HK-2 (cell line): ENCODE data around the gene GP1BB.
"Not testable (repeated sequence)": the region's sequence is repeated elsewhere in the genome, so short reads cannot be mapped to it uniquely, and the experiment has no call there.

Experiments used
- DNase-seq: peaks from one replicate; pipeline ENCODE4 v3.0.0-alpha.2; 2018; ENCODE audit not compliant: unreplicated experiment

The GP1BB gene

DNA sequence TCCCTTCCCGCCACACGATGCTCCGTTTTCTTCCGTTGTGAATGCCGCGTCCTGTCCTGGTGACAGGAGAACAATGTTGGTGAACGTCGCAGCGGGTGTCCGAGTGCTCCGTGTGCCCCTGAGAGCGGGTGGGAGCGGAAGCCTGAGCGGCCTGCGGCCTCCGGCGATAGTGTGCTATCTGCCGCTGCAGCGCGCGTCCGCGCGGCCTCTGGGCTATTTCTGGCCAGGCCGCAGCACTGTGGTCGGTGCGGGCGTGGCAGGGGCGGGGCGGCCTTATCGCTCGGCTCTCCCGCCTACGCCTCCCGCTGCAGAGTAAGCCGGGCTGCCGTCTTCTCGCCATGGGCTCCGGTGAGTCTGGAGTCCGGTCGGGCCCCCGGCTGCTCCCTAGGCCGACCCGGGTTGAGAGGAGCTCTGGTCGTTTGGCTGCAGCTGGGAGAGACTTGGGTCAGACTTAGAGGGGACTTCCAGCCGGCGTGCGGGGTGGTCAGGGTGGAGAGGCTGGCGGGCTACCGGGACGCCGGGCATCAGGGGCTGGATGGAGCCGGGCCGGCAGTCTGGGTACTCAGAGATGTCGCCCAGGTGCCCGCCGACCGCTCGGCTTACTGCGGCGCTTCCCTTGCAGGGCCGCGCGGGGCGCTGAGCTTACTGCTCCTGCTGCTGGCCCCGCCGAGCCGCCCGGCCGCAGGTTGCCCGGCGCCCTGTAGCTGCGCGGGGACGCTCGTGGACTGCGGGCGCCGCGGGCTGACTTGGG lies at the start of gene GP1BB:
Gene GP1BB, plus strand, starts transcription at position 308 of the 751 bp plus-strand sequence. Its CDS starts 31 bp downstream, at position 339.
- no peak for DNase-seq

DNA sequence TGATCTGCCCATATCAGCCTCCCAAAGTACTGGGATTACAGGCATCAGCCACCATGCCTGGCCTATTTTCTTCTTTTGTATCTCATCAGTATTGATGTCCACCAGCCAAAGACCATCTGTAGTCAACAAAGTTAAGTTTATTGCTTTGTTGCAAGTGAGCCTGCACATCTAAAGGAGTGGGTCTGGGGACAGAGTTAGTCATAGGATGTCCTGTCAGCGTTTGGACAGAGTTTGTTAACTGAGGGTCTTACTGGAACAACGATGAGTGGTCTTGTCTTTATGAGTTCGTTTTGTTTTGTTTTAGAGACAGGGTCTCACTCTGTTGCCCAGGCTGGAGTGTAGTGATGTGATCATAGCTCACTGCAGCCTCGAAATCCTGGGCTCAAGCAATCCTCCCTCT lies 49.7 kb upstream of the GP1BB start:
- no peak for DNase-seq

DNA sequence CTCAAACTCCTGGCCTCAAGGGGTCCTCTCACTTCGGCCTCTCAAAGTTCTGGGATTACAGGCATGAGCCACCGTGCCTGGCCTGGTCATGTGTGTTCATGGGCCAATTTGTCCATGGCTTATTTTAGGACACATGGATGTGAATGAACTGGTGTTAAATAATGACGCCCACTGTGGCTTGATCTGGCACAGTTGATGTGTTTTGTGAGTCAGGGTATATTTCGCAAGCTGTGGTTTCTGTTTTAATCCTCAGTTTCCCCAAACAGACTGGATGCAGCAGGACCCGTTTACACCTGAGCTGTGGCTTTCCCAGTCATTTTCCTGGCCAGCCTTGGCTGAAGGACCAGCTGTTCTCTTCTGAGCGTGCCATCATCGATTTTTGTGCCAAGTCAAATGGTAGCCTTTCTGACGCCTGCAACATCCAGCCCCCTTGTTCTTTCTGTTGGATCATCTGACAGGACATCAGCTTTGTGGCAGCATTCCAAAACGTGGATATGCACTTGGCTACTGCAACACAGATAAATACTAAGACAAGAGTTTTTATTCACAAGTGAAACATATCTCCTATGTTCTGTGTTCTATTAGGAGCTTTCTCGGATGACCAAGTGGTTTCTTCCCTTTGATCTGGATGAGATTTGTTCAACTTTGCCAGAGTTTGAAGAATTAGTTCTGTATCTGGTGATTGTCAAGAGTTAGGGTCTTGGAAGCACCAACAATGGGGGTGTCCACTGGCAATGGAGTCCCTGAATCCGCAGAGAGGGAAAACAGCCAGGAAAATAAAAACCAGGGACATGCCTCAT lies 49.0 kb upstream of the GP1BB start:
- DNase-seq, result no peak

DNA sequence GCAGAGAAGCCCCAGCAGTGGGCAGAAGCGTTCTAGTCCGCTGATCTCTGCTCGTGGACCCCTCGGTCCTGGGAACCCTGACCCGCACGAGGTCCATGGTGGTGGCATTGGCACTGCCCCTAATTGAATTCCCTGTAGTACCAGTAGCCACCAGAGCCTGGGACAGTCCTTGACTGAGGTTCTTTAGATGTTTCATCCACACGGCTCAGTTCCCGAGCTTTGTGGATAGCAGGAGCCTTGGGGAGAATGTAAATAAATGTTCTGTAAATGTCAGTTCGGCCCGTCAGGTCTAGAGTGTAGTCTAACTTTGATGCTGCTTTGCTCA lies 48.4 kb upstream of the GP1BB start:
- DNase-seq, result no peak

DNA sequence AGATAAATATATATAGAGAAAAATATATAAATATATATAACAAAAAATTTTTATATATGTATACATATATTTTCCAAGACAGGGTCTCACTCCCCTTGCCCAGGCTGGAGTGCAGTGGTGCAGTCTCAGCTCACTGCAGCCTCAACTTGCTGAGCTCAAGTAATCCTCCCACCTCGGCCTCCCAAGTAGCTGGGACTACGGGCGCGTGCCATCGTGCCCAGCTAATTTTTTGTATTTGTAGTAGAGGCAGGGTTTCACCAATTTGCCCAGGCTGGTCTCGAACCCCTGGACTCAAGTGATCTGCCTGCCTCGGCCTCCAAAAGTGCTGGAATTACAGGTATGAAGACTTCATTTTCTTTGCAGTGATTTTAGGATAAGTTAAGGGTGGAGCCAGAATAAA lies 47.9 kb upstream of the GP1BB start:
- no peak for DNase-seq

DNA sequence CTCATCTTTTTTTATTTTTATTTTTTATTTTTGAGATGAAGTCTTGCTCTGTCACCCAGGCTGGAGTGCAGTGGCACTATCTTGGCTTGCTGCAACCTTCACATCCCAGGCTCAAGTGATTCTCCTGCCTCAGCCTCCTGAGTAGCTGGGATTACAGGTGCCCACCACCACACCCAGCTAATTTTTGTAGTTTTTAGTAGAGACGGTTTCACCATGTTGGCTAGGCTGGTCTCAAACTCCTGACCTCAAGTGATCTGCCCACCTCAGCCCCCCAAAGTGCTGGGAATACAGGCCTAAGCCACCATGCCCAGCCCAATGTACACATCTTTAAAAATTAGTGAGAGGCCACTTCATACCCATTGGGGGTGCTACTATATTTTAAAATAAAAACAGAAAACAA lies 46.9 kb upstream of the GP1BB start:
- not testable (repeated sequence) for DNase-seq

DNA sequence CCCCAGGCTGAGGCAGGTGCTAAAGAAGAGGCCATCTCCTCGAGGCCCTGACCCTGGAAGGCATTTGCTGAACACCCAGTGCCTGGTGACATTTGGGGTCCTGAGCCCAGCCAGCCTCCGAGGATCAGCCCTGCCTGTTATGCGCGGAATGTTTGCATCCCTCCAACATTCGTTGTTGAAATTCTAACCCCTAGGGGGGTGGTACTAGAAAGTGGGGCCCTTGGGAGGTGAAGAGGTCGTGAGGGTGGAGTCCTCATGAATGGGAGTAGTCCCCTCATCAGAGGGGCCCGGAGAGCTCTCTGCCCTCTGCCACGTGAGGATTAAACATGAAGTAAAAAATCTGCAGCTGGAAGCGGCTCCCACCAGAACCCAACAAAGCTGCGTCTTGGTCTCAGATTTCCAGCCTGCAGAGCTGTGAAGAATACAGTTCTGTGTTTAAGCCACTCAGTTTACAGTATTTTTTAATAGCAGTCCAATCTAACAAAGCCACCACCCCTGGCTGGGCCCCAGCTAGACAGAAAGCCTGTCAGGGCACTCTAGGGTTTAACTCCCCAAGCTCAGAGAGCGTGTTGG lies 44.3 kb upstream of the GP1BB start:
- no peak for DNase-seq

DNA sequence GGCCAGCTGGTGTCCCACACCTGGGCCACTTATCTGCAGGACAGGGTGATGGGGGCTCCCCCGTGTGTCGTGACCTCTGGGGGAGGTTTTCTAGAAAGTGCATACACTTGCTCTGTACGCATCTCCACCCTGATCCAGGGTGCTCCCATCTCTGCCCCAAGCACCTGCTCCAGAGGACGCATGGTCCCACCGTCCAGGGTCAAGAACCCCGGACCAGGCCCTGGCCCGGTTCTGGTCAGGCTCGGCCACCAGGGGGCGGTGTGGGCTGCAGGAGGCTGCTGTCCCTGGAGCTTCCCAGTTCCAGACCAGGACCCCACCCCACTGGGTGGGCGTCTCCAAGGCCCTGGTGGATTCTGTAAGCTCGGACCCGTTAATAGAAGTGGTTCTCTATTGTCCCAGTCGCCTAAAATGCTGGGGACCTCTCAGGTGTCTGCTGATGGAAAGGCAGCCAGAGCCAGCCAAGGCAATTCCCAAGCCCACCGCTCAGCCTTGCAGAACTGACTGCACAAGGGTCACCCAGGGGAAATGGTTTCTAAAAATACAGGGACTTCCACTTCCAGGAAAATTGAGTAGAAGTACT lies 43.7 kb upstream of the GP1BB start:
- DNase-seq, result peak; percentile 36

DNA sequence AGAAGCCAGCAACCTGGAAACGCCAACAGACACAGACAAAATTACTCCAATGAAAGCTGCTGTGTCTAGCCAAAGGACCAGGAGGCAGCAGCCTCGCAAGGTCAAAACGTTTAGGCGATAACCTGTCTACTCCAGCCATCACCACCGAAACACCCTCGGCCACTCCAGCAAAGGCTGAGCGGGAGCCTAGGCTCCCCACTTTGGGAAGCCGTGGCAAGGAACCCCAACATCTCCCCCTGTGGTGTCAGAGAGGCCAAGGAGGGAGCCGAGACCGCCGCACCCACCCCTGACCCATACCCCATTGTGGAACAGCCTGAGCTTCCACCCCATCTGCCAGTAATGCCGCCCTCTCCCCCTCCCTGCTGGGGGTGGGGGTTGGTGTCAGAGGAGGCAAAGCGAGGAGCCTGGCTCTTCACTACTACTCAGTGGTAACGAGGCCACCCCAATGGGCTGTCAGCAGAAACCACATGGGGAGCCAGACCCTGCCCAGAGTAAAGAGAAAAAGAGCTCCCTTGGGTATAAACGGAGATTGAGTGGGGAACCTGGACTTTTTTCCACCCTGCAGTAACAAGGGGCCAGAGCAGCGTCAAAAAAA lies 43.0 kb upstream of the GP1BB start:
- DNase-seq, result no peak

DNA sequence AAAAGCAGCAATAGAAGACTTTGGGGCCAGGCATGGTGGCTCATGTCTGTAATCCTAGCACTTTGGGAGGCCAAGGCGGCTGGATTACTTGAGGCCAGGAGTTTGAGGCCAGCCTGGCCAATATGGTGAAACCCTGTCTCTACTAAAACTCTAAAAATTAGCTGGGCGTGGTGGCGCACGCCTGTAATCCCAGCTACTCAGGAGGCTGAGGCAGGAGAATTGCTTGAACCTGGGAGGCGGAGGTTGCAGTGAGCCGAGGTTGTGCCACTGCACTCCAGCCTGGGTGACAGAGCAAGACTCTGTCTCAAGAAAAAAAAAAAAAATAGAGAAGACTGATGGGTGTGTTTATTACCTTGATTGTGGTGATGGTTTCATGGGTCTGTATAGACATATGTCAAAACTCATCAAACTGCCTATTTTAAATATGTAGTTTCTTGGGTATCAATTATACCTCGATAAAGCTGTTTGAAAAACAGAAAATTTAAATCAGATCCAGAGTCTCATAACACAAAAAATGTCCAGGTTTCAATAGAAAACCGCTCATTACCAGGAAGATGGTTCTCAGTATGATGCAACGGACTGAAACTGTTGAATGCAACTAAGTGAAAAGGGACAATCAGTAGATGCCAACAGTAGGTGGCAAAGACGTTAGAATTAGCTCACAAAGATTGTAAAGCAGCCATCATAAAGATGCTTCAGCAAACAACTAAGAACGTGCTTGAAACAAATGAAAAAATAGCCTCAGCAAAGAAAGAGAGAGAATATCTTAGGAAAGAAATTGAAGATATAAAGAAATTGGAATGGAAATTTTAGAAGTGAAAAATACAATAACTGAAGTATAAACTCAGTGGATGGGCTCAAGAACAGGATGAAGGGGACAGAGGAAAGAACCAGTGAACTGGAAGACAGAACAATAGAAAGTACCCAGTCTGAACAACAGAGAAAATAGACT lies 42.2 kb upstream of the GP1BB start:
- no peak for DNase-seq

DNA sequence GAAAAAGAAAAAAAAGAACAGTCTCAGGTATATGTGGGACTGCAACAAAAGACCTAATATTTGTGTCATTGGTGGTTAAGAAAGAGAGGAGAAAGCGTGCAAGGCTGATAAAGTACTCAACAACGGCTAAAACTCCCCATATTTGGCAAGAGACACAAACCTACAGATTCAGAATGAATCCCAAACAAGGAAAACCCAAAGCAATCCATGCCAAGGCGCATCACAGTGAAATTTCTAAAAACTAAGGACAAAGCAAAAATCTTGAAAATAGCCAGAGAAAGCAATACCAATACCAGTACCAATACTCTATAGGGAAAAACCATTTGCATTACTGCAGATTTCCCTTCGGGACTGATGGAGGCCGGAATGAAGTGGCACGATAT lies 41.5 kb upstream of the GP1BB start:
- no peak for DNase-seq

DNA sequence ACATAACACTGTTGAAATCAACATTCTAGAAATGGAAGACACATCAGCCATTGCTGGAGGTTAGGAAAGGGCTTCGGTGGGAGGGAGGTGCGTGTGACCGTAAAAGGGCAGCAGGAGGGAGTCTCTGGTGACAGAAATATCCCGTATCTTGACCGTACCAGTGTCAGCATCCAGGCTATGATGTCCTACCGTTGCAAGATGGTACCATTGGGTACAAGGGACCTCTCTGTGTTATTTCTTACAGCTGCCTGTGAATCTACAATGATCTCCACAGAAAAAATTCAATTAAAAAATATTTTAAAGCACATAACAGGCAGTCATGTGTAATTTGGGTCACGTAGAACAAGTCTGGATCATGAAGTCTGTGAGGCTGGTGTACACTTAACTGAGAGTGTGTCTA lies 36.4 kb upstream of the GP1BB start:
- no peak for DNase-seq

DNA sequence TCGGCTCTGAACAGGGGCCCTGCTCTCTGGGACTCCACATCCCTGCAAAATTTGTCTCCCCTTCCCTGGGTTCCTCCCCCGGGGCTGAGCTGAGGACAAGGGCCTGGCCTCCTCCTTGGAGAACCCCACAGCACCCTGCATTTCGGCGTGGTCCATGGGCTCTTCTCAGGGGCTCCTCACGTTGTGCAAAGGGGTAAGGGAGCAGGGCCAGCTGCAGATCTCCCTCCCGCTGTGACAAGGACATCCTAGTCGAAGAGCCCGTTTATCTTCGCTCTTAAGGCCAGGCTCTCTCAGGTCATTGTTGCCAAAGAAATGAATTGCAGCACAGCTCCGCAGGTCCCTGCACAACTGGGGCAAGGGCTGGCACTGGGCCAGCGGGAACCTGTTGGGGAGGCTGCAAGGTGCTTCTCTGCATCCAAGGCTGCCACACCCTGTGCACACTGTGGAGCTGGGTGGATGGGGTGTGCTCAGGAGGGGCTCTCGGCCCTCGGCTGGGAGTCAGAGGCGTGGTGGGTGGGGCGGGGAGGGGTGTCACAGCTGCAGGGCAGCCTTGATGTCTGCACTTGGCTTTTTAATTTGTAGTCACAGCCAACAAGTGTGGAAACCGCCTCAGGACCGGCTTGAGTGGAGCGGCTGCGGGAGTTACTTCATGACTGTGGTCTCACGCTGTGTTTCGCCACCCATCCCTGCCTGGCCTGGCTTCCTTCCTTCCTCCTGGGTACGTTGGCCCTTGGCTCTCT lies 35.6 kb upstream of the GP1BB start:
- no peak for DNase-seq

DNA sequence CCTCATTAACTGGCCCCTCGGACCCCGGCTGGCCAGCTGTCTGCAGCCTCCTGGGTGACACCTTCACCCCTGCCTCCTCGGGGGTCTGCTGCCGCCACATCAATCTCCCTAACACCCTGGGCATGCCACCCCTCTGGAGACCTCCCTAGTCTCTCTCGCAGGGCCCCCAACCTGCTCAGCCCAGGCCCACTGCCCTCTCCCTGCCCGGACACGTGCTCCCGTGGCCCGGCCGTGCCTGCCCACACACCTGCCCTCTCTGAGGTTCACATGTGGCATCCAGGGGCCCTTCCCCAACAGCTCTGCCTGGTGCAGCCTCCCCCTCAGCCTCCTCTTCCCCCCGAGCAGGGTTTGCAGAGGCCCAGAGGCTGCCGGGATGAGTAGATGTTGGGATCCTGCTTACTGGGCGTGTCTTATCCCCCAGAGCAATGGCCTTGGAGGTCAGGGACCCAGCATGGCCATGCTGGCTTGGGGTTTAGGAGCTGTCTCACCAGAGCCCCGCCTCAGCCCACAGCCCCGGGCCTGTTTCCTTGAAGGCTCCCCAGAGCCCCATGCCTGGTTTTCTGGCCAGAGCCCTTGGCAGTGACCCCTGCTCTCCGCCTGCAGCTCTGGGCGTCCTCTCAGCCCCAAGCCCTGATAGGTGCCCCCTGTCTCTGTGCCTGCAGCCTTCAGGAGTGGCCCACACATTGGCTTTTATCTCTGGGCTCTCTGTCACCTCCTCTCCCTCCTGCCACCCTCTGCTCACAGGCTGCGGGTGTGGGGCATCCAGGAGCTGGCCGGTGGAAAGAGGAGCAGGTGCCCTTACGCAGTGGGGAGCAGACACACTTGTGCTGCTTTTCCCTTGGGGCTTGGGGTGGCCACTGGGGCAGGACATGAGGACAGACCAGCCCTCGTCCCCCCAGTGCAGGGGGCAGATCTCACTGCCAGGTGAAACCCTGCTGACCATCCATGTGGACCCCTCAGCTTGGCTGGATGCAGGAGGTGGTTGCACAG lies 34.7 kb upstream of the GP1BB start:
- DNase-seq, result no peak

DNA sequence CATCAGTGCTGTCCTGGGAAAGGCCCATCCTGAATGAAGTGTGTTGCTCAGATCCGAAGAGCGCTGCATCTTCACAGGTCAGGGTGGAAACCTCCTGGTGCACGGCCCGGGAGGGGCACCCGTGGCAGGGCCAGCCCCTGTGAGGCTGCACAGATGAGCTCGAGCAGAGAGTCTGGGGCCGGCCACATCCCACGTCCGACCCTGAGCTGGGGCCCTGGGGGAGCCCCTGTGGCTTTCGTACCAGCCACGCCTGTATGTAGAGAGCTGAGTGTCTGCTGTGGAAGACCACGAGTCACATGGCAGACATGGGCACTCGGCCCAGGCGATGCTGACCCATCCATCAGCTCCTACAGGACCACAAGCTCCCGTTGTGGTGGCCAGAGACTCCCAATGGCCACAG lies 33.9 kb upstream of the GP1BB start:
- DNase-seq, result no peak

DNA sequence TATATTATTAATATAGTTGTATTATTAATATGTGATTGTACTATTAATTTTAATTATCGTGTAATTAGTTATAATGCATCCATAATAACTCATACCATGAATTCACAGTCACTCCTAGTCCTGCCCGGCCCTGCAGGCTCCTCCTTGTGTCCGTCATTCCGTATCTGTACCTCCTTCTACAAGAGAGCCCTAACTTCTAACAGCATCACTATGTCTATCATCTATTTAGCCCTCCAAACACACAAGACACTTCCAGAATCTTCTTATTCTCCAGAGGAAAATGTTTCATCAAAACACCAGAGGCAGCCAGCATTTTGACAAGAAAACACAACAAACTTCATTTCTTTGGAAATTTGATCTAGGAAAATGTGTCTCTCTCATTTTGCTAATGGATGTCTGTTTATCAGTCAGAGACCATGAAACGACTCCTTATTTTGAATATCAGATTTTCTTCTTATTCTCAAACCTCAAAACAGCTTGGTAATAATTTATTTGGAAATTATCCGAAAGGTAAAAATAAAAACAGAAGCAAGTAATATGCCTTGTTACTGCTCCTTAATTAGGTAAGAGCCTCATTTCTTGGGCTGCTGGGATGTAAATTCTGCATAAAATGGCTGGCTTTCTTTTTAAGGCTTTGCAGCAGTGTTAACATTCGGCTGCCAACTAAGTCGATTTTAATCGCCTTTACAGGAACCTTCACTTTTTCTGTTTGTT lies 32.2 kb upstream of the GP1BB start:
- no peak for DNase-seq

DNA sequence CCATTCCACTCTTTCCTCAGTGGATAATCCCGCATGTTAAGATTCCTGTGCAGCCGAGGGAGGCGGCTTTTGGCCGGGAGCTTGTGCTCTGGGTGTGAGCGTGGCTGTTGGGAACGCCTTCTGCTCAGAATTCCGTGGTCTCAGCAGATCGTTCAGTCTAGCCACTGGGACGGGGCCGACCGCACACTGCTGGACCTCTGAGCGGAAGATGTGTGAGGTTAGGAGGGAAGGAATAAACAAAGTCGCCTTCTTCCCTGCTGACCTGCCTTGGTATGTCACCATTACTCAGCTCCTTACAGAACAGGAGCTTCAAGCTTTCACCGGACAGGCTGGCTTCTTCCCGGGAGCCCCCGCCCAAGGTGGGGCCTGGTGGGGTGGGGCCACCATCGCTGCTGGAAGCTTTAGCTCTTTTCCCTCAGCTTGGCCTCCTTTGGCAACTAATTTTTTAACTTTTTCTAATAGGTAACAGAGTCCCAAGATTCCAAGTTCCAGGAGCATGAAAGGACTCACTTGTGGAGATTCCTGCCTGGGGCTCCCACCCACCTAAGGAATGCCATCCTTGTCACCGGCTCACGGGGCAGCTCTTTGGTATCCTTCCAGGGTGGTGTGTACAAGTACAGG lies 31.5 kb upstream of the GP1BB start:
- DNase-seq, result peak; percentile 43

DNA sequence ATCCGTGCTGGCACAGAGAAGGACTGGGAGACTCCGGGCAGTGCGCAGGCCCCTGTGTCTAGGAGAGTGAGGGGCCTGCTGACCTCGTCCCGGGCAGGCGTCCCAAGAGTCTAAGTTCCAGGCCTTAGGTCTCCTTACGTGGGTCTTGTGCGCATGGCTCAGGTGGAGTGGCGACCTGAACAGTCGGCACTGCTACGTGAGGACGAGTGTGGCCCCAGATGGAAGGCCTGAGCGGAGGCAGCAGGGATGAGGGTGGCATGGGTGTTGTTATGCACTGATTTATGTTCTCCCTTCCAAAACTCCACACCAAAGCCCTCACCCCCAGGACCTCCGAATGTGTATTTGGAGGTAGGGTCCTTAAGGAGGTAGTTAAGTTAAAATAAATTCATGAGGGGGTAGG lies 29.8 kb upstream of the GP1BB start:
- DNase-seq, result no peak
